Panc1 (cell line): ENCODE results near the gene ATP13A3. TPM values are rescaled to one million over a fixed set of nuclear protein-coding genes. Genes with fewer than 3 reads are reported as not detected.

Source experiments
- ATAC-seq: fragments of 200-7000 bp; cut with Tn5 transposase; 2 replicates; pipeline ENCODE4 v1.9.1; 2020; ENCODE audit warnings: mild to moderate bottlenecking, moderate library complexity
- BruUV-seq: library from RNA; stranded (reverse); fragments of 400-500 nt; replicated peaks from 2 replicates; lab custom pipeline; 2021; lab: Mats Ljungman, UMichigan
- CTCF ChIA-PET: fragments of 300-600 bp; sonication (Branson Sonifier 250); formaldehyde crosslinking; loops from one replicate; lab custom pipeline; 2022; ENCODE audit warnings: antibody characterized with exemption; lab: Charles Lee
- POLR2A ChIA-PET: fragments of 300-600 bp; sonication (Branson Sonifier 250); formaldehyde crosslinking; loops from one replicate; lab custom pipeline; 2022; ENCODE audit warnings: antibody characterized with exemption; lab: Charles Lee
- DNase-seq: peaks from one replicate; pipeline ENCODE4 v3.0.0-alpha.2; 2010; ENCODE audit warnings: low read depth, low spot score
- H3K27ac ChIP-seq: 2 replicates; pipeline ENCODE4 v1.5.1; 2011; ENCODE audit warnings: mild to moderate bottlenecking, low read length, inconsistent platforms
- H3K27me3 ChIP-seq: fragments of 200-500 bp; sonication (Bioruptor generic); 2 replicates; pipeline ENCODE4 v1.6.0; 2014; ENCODE audit warnings: low read length, inconsistent platforms; ENCODE audit not compliant: control insufficient read depth, insufficient read depth
- H3K36me3 ChIP-seq: fragments of 200-500 bp; sonication (Bioruptor generic); 2 replicates; pipeline ENCODE4 v1.5.1; 2014; ENCODE audit warnings: inconsistent platforms, mild to moderate bottlenecking, low read length, moderate library complexity; ENCODE audit not compliant: control insufficient read depth, insufficient read depth
- H3K4me1 ChIP-seq: 2 replicates; pipeline ENCODE4 v1.5.1; 2011; ENCODE audit warnings: inconsistent platforms, mild to moderate bottlenecking, low read length, moderate library complexity; ENCODE audit not compliant: control insufficient read depth, insufficient read depth
- H3K4me3 ChIP-seq, 2 experiments: 2 replicates each; pipeline ENCODE4 v1.5.1; 2011 to 2012; ENCODE audit warnings: low read depth in 2 of 2, low read length in 2 of 2, mild to moderate bottlenecking in 2 of 2, inconsistent platforms in 1 of 2, moderate library complexity in 1 of 2
- H3K9me3 ChIP-seq: fragments of 200-500 bp; sonication (Bioruptor generic); 2 replicates; pipeline ENCODE4 v1.5.1; 2014; ENCODE audit warnings: low read depth, mild to moderate bottlenecking, inconsistent platforms, low read length, moderate library complexity; ENCODE audit not compliant: control insufficient read depth, insufficient read depth
- POLR2AphosphoS5 ChIP-seq: IDR thresholded peaks from 2 replicates; pipeline ENCODE4 v1.6.1; 2012; ENCODE audit warnings: mild to moderate bottlenecking, low read depth, low read length, moderate library complexity
- SIN3A ChIP-seq: IDR thresholded peaks from 2 replicates; pipeline ENCODE4 v1.6.1; 2012; ENCODE audit warnings: low read depth, mild to moderate bottlenecking, low read length, moderate library complexity, borderline replicate concordance; ENCODE audit not compliant: insufficient read depth
- TCF7L2 ChIP-seq: IDR thresholded peaks from 2 replicates; pipeline ENCODE4 v1.6.1; 2011; ENCODE audit warnings: mild to moderate bottlenecking, low read depth, low read length, inconsistent platforms
- in situ Hi-C: cut with HindIII; loops from 2 replicates; pipeline ENCODE4 v1.10.0; 2016; ENCODE audit warnings: low sequenced_read_pairs, low pct_unique_long_range_greater_than_20kb
- intact Hi-C: fragments of 100-400 bp; cut with micrococcal nuclease; formaldehyde crosslinking; loops from one replicate; pipeline ENCODE4 v1.10.0; 2022; ENCODE audit not compliant: unreplicated experiment
- total RNA-seq: library from RNA; stranded (reverse); gene quantifications from one replicate; pipeline ENCODE4 v1.2.1, GENCODE V29; 2021; ENCODE audit not compliant: unreplicated experiment
- TF ChIP-seq, protein P1 (sequence below), 2 experiments: IDR thresholded peaks; 2 replicates each; pipeline ENCODE4 v1.6.1; 2011 to 2012; ENCODE audit warnings: low read depth in 2 of 2, control low read depth in 1 of 2, low read length in 1 of 2, mild to moderate bottlenecking in 1 of 2, moderate library complexity in 1 of 2; ENCODE audit not compliant: insufficient read depth in 1 of 2
- TF ChIP-seq, protein P2 (sequence below): fragments of 450-650 bp; IDR thresholded peaks from 2 replicates; pipeline ENCODE4 v1.5.1; 2017; ENCODE audit warnings: mild to moderate bottlenecking

Gene ATP13A3
- total RNA-seq, 1 experiment from 2014 or later: 169 TPM

DNA sequence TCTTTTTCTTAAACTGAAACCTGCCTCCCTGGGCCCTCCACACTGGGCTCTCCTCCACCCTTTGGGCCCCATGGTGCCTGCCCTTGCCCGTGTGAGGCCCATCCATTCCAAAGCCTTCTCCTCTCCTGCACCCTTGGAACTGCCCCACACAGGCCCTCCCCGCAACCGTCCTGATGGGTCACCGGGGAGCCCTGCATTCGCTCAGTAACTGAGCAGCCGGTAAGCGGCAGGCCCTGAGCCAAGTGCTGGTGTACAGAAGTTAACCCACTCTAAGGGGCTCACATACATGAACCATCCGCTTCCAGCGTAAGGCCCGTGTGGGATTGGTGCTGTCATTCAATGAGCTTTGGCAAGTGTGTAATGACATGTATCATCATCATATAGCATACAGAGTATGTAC is 111.9 kb downstream of the ATP13A3 start:
- intact Hi-C loops: no loop called here
- TF ChIP-seq TCF7L2 (no peak), POLR2AphosphoS5 (no peak), SIN3A (no peak)
- TF ChIP-seq, protein P1, sequence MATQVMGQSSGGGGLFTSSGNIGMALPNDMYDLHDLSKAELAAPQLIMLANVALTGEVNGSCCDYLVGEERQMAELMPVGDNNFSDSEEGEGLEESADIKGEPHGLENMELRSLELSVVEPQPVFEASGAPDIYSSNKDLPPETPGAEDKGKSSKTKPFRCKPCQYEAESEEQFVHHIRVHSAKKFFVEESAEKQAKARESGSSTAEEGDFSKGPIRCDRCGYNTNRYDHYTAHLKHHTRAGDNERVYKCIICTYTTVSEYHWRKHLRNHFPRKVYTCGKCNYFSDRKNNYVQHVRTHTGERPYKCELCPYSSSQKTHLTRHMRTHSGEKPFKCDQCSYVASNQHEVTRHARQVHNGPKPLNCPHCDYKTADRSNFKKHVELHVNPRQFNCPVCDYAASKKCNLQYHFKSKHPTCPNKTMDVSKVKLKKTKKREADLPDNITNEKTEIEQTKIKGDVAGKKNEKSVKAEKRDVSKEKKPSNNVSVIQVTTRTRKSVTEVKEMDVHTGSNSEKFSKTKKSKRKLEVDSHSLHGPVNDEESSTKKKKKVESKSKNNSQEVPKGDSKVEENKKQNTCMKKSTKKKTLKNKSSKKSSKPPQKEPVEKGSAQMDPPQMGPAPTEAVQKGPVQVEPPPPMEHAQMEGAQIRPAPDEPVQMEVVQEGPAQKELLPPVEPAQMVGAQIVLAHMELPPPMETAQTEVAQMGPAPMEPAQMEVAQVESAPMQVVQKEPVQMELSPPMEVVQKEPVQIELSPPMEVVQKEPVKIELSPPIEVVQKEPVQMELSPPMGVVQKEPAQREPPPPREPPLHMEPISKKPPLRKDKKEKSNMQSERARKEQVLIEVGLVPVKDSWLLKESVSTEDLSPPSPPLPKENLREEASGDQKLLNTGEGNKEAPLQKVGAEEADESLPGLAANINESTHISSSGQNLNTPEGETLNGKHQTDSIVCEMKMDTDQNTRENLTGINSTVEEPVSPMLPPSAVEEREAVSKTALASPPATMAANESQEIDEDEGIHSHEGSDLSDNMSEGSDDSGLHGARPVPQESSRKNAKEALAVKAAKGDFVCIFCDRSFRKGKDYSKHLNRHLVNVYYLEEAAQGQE (IDR thresholded peaks at IDR 0.05; ENCODE audit: insufficient read depth in 1 of 2, low read depth in 2 of 2, low read length in 1 of 2): no peak
- TF ChIP-seq, protein P2, sequence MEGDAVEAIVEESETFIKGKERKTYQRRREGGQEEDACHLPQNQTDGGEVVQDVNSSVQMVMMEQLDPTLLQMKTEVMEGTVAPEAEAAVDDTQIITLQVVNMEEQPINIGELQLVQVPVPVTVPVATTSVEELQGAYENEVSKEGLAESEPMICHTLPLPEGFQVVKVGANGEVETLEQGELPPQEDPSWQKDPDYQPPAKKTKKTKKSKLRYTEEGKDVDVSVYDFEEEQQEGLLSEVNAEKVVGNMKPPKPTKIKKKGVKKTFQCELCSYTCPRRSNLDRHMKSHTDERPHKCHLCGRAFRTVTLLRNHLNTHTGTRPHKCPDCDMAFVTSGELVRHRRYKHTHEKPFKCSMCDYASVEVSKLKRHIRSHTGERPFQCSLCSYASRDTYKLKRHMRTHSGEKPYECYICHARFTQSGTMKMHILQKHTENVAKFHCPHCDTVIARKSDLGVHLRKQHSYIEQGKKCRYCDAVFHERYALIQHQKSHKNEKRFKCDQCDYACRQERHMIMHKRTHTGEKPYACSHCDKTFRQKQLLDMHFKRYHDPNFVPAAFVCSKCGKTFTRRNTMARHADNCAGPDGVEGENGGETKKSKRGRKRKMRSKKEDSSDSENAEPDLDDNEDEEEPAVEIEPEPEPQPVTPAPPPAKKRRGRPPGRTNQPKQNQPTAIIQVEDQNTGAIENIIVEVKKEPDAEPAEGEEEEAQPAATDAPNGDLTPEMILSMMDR: no peak
- in situ Hi-C loops: no loop called here
- 0 out of 2 replicates have a peak, but pooled peaks cover under 1% of the 10 kb centered on the region for H3K27me3 ChIP-seq
- CTCF ChIA-PET: no interaction called here
- H3K4me3 ChIP-seq: no peak overlapping the region
- peaks cover 4% of the 10 kb centered on the region for H3K4me1 ChIP-seq
- no TSS peak for BruUV-seq
- H3K9me3 ChIP-seq: no peaks in the 10 kb centered on the region
- no peak overlapping the region for H3K27ac ChIP-seq
- DNase-seq: no peak
- no peaks in the 10 kb centered on the region for H3K36me3 ChIP-seq
- POLR2A ChIA-PET: no interaction called here
- no peak for ATAC-seq

DNA sequence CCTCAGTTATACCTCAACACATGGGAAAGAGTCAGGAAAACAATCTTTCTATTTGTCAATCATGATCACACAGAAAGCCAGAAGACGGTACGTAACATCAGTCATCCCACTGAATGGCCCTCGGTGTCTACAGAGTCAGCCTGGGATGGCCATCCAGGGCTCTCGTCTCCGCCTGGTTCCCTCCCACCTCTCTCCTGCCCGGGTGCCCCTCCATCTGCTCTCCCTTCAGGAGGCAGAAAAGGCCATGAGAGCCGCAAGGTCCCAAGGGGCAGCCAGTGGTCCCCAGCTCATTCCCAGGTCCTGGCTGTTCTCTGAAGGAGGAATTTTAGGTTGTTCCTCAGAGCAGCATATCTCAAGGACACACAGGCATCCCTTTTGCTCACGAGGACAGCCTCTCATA is 112.9 kb downstream of the ATP13A3 start:
- no peaks in the 10 kb centered on the region for H3K36me3 ChIP-seq
- no peaks in the 10 kb centered on the region for H3K9me3 ChIP-seq
- H3K4me3 ChIP-seq: no peak overlapping the region
- ATAC-seq (no peak), DNase-seq (no peak)
- ChIA-PET CTCF (no interaction called here), POLR2A (no interaction called here)
- in situ Hi-C loops: no loop called here
- intact Hi-C loops: no loop called here
- no TSS peak for BruUV-seq
- peaks cover 11% of the 10 kb centered on the region for H3K4me1 ChIP-seq
- H3K27ac ChIP-seq: no peak overlapping the region
- TF ChIP-seq SIN3A (no peak), POLR2AphosphoS5 (no peak)
- TF ChIP-seq, protein P2: no peak
- 0 out of 2 replicates have a peak, but pooled peaks cover 3% of the 10 kb centered on the region for H3K27me3 ChIP-seq

DNA sequence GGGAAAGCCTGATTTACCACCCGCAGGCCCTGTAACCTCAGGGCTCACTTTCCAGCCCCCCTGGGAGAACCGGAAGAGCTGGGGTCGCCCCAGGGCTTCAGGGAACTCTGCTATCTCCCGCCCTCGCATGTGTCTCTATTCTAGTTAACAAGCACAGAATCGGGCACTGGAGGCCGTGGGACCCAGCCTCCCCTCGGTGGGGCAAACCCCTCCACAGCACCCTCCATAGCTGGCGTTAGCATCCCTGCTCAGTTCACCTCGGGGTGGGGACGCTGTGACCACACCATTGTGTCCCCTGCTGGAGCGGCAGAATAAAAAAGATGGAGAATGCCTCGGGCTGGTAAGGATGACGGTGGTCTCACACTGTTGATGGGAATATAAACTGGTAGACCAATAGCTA is 113.8 kb downstream of the ATP13A3 start:
- Histone ChIP-seq H3K4me1 (peaks cover 11% of the 10 kb centered on the region), H3K4me3 (no peak overlapping the region), H3K27me3 (0 out of 2 replicates have a peak, but pooled peaks cover 3% of the 10 kb centered on the region), H3K27ac (no peak overlapping the region), H3K36me3 (no peaks in the 10 kb centered on the region), H3K9me3 (no peaks in the 10 kb centered on the region)
- intact Hi-C loops: no loop called here
- ATAC-seq (no peak), DNase-seq (no peak)
- TF ChIP-seq SIN3A (no peak), TCF7L2 (no peak)
- ChIA-PET CTCF (no interaction called here), POLR2A (no interaction called here)
- in situ Hi-C loops: no loop called here
- no TSS peak for BruUV-seq
